Muscle layer of duodenum (tissue), 2 donors: Measurements from ENCODE around the gene SARS1.

Experiments
- H3K27ac ChIP-seq: one replicate; pipeline ENCODE4 v1.7.0; 2013; ENCODE audit warnings: mild to moderate bottlenecking, low read length
- H3K27me3 ChIP-seq: one replicate; pipeline ENCODE4 v1.7.0; 2013; ENCODE audit warnings: low read depth, mild to moderate bottlenecking, control low read depth, low read length
- H3K36me3 ChIP-seq, 2 donors: one replicate each; pipeline ENCODE4 v1.7.0; 2013; ENCODE audit warnings: low read length in 2 of 2, control low read depth in 1 of 2, mild to moderate bottlenecking in 1 of 2; ENCODE audit not compliant: insufficient read depth in 2 of 2, control insufficient read depth in 1 of 2
- H3K4me1 ChIP-seq, 2 donors: one replicate each; pipeline ENCODE4 v1.7.0; 2013; ENCODE audit warnings: low read length in 2 of 2, mild to moderate bottlenecking in 2 of 2, control low read depth in 1 of 2, moderate library complexity in 1 of 2; ENCODE audit not compliant: insufficient read depth in 2 of 2, control insufficient read depth in 1 of 2
- H3K4me3 ChIP-seq, 2 donors: one replicate each; pipeline ENCODE4 v1.7.0; 2013; ENCODE audit warnings: low read length in 2 of 2, low read depth in 1 of 2, mild to moderate bottlenecking in 1 of 2
- H3K9me3 ChIP-seq, 2 donors: one replicate each; pipeline ENCODE4 v1.7.0; 2013; ENCODE audit warnings: low read length in 2 of 2, control low read depth in 1 of 2, mild to moderate bottlenecking in 1 of 2; ENCODE audit not compliant: control insufficient read depth in 1 of 2
- donor health status: healthy.

SARS1 gene

GRCh38 chr1:109266965-109267364 is 53.2 kb downstream of the SARS1 start:
- Histone ChIP-seq H3K27me3 (no peaks in the 10 kb centered on the region), H3K36me3 (peaks cover 0 to 40% of the 10 kb centered on the region in 2 donors), H3K9me3 (no peaks in the 10 kb centered on the region), H3K27ac (no peak overlapping the region), H3K4me1 (peaks cover 0 to 6% of the 10 kb centered on the region in 2 donors), H3K4me3 (no peak overlapping the region)

GRCh38 chr1:109267743-109268300 is 54.1 kb downstream of the SARS1 start:
- Histone ChIP-seq H3K9me3 (no peaks in the 10 kb centered on the region), H3K4me3 (no peak overlapping the region), H3K27ac (no peak overlapping the region), H3K36me3 (peaks cover 0 to 42% of the 10 kb centered on the region in 2 donors), H3K27me3 (no peaks in the 10 kb centered on the region), H3K4me1 (peaks cover 0 to 6% of the 10 kb centered on the region in 2 donors)

DNA sequence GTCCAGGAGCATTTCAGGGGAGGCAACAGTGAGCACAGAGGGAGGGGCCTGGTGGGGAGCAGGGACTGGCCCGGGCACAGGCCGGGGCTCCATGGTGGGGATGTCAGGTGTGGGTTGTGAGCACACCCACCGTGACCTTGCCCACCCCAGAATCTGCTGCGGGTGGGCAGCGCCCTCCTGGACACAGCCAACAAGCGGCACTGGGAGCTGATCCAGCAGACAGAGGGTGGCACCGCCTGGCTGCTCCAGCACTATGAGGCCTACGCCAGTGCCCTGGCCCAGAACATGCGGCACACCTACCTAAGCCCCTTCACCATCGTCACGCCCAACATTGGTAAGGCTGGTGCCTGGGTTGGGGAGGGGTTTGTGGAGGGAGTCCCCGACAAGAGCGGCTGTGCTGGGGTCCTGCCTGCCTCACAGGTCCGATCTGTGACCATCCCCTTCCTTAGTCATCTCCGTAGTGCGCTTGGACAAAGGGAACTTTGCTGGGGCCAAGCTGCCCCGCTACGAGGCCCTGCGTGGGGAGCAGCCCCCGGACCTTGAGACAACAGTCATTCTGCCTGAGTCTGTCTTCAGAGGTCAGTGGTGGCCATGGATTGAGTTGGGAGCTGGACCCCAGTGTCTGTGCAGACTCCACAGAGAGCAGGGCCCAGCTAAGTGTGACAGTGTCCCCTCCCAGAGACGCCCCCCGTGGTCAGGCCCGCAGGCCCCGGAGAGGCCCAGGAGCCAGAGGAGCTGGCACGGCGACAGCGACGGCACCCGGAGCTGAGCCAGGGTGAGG is 54.9 kb downstream of the SARS1 start:
- Histone ChIP-seq H3K27ac (no peak overlapping the region), H3K4me1 (peaks cover 0 to 5% of the 10 kb centered on the region in 2 donors), H3K27me3 (no peaks in the 10 kb centered on the region), H3K4me3 (no peak overlapping the region), H3K9me3 (no peaks in the 10 kb centered on the region), H3K36me3 (peaks cover 0 to 44% of the 10 kb centered on the region in 2 donors)

DNA sequence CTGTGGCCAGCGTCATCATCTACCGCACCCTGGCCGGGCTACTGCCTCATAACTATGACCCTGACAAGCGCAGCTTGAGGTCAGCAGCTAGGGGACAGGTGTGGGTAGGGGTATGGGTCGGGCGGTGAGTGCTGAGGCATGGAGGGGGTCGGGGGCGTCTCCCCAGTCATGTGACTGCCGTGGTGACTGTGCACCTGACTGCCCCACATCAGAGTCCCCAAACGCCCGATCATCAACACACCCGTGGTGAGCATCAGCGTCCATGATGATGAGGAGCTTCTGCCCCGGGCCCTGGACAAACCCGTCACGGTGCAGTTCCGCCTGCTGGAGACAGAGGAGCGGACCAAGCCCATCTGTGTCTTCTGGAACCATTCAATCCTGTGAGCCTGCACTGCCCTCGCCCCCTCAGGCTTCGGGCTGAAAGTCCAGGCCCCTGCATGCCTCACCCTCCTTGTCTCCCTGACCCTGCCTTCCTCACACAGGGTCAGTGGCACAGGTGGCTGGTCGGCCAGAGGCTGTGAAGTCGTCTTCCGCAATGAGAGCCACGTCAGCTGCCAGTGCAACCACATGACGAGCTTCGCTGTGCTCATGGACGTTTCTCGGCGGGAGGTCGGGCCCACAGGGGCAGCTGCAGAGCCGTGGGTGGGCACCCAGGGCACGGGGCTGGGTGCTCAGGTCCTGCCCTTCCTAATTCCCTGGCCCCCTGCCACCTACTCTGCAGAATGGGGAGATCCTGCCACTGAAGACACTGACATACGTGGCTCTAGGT is 55.7 kb downstream of the SARS1 start:
- no peak overlapping the region for H3K27ac ChIP-seq
- H3K4me1 ChIP-seq: peaks cover 0 to 5% of the 10 kb centered on the region in 2 donors
- no peaks in the 10 kb centered on the region for H3K9me3 ChIP-seq
- H3K4me3 ChIP-seq: no peak overlapping the region
- peaks cover 0 to 44% of the 10 kb centered on the region in 2 donors for H3K36me3 ChIP-seq
- H3K27me3 ChIP-seq: no peaks in the 10 kb centered on the region

DNA sequence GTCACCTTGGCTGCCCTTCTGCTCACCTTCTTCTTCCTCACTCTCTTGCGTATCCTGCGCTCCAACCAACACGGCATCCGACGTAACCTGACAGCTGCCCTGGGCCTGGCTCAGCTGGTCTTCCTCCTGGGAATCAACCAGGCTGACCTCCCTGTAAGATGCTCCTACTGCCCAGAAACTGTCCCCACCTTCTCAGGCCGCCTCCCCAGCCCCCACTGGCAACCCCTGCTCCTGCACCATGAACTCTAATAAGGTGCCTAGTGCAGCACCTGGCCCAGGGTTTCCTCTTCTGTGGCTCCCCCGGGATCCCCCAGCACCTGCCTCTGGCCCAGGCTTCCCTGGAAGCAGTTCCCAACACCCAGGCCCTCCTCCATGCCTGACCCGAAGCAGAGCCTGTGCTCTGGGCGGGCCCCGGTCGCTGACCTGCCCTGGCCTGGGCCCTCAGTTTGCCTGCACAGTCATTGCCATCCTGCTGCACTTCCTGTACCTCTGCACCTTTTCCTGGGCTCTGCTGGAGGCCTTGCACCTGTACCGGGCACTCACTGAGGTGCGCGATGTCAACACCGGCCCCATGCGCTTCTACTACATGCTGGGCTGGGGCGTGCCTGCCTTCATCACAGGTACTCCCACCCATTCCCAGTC is 56.4 kb downstream of the SARS1 start:
- H3K4me3 ChIP-seq: no peak overlapping the region
- peaks cover 0 to 41% of the 10 kb centered on the region in 2 donors for H3K36me3 ChIP-seq
- H3K27ac ChIP-seq: no peak overlapping the region
- peaks cover 0 to 12% of the 10 kb centered on the region in 2 donors for H3K4me1 ChIP-seq
- no peaks in the 10 kb centered on the region for H3K27me3 ChIP-seq
- no peaks in the 10 kb centered on the region for H3K9me3 ChIP-seq

GRCh38 chr1:109270623-109271317 is 57.1 kb downstream of the SARS1 start:
- Histone ChIP-seq H3K4me3 (no peak overlapping the region), H3K9me3 (no peaks in the 10 kb centered on the region), H3K36me3 (peaks cover 0 to 37% of the 10 kb centered on the region in 2 donors), H3K4me1 (peaks cover 0 to 17% of the 10 kb centered on the region in 2 donors), H3K27ac (no peak overlapping the region), H3K27me3 (no peaks in the 10 kb centered on the region)

GRCh38 chr1:109271458-109271857 is 57.7 kb downstream of the SARS1 start:
- H3K4me1 ChIP-seq: peaks cover 0 to 19% of the 10 kb centered on the region in 2 donors
- no peaks in the 10 kb centered on the region for H3K27me3 ChIP-seq
- no peaks in the 10 kb centered on the region for H3K9me3 ChIP-seq
- peaks cover 0 to 37% of the 10 kb centered on the region in 2 donors for H3K36me3 ChIP-seq
- H3K27ac ChIP-seq: no peak overlapping the region
- H3K4me3 ChIP-seq: no peak overlapping the region

- Histone ChIP-seq H3K9me3 (no peaks in the 10 kb centered on the region), H3K36me3 (peaks cover 0 to 37% of the 10 kb centered on the region in 2 donors), H3K27ac (no peak overlapping the region), H3K4me3 (no peak overlapping the region), H3K27me3 (no peaks in the 10 kb centered on the region), H3K4me1 (peaks cover 0 to 21% of the 10 kb centered on the region in 2 donors)
Measured at GRCh38 chr1:109272021-109272799, 58.5 kb downstream of the SARS1 start.

GRCh38 chr1:109272831-109273547 is 59.3 kb downstream of the SARS1 start:
- H3K4me1 ChIP-seq: peaks cover 0 to 27% of the 10 kb centered on the region in 2 donors

More at GRCh38 chr1:109272831-109273547, 59.3 kb downstream of the SARS1 start:
- Histone ChIP-seq H3K36me3 (peaks cover 0 to 37% of the 10 kb centered on the region in 2 donors), H3K4me3 (no peak overlapping the region), H3K9me3 (no peaks in the 10 kb centered on the region), H3K27ac (no peak overlapping the region), H3K27me3 (no peaks in the 10 kb centered on the region)
